Esophagus squamous epithelium (tissue), 5 donors: Measurements from ENCODE around the gene TIPARP. TPM values are rescaled to one million over a fixed set of nuclear protein-coding genes. Genes with fewer than 3 reads are reported as not detected.
"Not testable (repeated sequence)": the region's sequence is repeated elsewhere in the genome, so short reads cannot be mapped to it uniquely, and the experiment has no call there.

Source experiments
- DNase-seq: peaks from one replicate; lab custom pipeline; 2025; lab: John Stamatoyannopoulos, UW
- H3K27ac ChIP-seq, 4 donors: fragments of 200-600 bp; sonication (generic); one replicate each; pipeline ENCODE4 v1.5.1; 2016 to 2019; ENCODE audit warnings: mild to moderate bottlenecking in 1 of 4
- H3K27me3 ChIP-seq, 4 donors: fragments of 200-600 bp; sonication (generic); 1 replicate in 3 of 4; 2 replicates in 1 of 4; pipeline versions ENCODE4 v1.5.1 to v1.6.0; 2017 to 2021; ENCODE audit warnings: antibody characterized with exemption in 1 of 4
- H3K36me3 ChIP-seq, 3 donors: fragments of 200-600 bp; sonication (generic); one replicate each; pipeline ENCODE4 v1.5.1; 2016 to 2019
- H3K4me1 ChIP-seq, 3 donors: fragments of 200-600 bp; sonication (generic); one replicate each; pipeline ENCODE4 v1.5.1; 2017 to 2019
- H3K4me3 ChIP-seq, 4 donors: fragments of 200-600 bp; sonication (generic); 1 replicate in 3 of 4; 2 replicates in 1 of 4; pipeline ENCODE4 v1.5.1; 2016 to 2019; ENCODE audit warnings: mild to moderate bottlenecking in 2 of 4, moderate library complexity in 1 of 4
- H3K9me3 ChIP-seq, 3 donors: fragments of 200-600 bp; sonication (generic); one replicate each; pipeline ENCODE4 v1.5.1; 2016 to 2019
- CTCF ChIP-seq, 6 experiments: fragments of 450-650 bp in 4 of 6; fragments of 200-600 bp in 2 of 6; sonication (generic) in 2 of 6; IDR thresholded peaks; one replicate each; pipeline ENCODE4 v1.5.1; 2016 to 2019; ENCODE audit warnings: antibody characterized with exemption in 6 of 6, mild to moderate bottlenecking in 4 of 6, moderate library complexity in 4 of 6
- POLR2A ChIP-seq, 4 donors: fragments of 450-650 bp; IDR thresholded peaks; one replicate each; pipeline ENCODE4 v1.6.1; 2017; ENCODE audit warnings: antibody characterized with exemption in 4 of 4, mild to moderate bottlenecking in 4 of 4, moderate library complexity in 3 of 4
- WGBS, 2 donors: methylation state at CpG; one replicate each; pipeline ENCODE4 v1.1.5; 2018; 5-methylcytosine and 5-hydroxymethylcytosine counted together
- intact Hi-C: fragments of 100-400 bp; cut with DNase I; formaldehyde crosslinking; loops from one replicate; pipeline ENCODE4 v1.15.0; 2022
- total RNA-seq, 4 donors: library from RNA; depleted of rRNA; stranded (reverse); fragments of >200 nt; gene quantifications; one replicate each; pipeline ENCODE4 v1.1.0, GENCODE V29; 2016
- donor health status: DM: yes; HTN: yes; CAD: no.

The TIPARP gene
- total RNA-seq, 4 donors from 2014 or later: 28.0 to 40.4 (median 38.0) TPM

- no peak for TF ChIP-seq POLR2A (IDR thresholded peaks at IDR 0.05)
- no peak for TF ChIP-seq CTCF (IDR thresholded peaks at IDR 0.05)
- Histone ChIP-seq H3K36me3 (no peaks in the 10 kb centered on the region), H3K4me1 (no peaks in the 10 kb centered on the region), H3K27ac (no peak overlapping the region), H3K9me3 (no peaks in the 10 kb centered on the region), H3K27me3 (no peaks in the 10 kb centered on the region), H3K4me3 (no peak overlapping the region)
- WGBS, 2 donors: 68 to 88% methylated on average over 3 to 4 of the region's 4 CpGs
- intact Hi-C loops: no loop called here
- no peak for DNase-seq
Measured at GRCh38 chr3:156735471-156735870, 61.1 kb downstream of the TIPARP start.

DNA sequence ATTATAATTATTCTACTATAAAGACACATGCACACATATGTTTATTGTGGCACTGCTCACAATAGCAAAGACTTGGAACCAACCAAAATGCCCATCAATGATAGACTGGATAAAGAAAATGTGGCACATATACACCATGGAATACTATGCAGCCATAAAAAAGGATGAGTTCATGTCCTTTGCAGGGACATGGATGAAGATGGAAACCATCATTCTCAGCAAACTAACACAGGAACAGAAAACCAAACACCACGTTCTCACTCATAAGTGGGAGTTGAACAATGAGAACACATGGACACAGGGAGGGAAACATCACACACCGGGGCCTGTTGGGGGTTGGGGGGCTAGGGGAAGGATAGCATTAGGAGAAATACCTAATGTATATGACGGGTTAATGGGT is 62.7 kb downstream of the TIPARP start:
- H3K4me3 ChIP-seq, H3K27me3 ChIP-seq, H3K9me3 ChIP-seq, intact Hi-C loops, DNase-seq, H3K36me3 ChIP-seq, H3K4me1 ChIP-seq, H3K27ac ChIP-seq: not testable (repeated sequence)
- 100% methylated on average over 3 of the region's 3 CpGs for WGBS, 2 donors

GRCh38 chr3:156738251-156738650 is 63.9 kb downstream of the TIPARP start:
- intact Hi-C loops: no loop called here
- 81 to 94% methylated on average over 5 of the region's 5 CpGs for WGBS, 2 donors
- Histone ChIP-seq H3K9me3 (no peaks in the 10 kb centered on the region), H3K27ac (no peak overlapping the region), H3K27me3 (no peaks in the 10 kb centered on the region), H3K4me1 (no peaks in the 10 kb centered on the region), H3K36me3 (no peaks in the 10 kb centered on the region), H3K4me3 (no peak overlapping the region)
- TF ChIP-seq POLR2A (IDR thresholded peaks at IDR 0.05) (no peak), CTCF (IDR thresholded peaks at IDR 0.05) (no peak)
- DNase-seq: no peak

- no peaks in the 10 kb centered on the region for H3K9me3 ChIP-seq
- WGBS, 2 donors: 92 to 100% methylated on average over 1 to 2 of the region's 2 CpGs
- no peak for TF ChIP-seq CTCF (IDR thresholded peaks at IDR 0.05)
- no peak for TF ChIP-seq POLR2A (IDR thresholded peaks at IDR 0.05)
- H3K27ac ChIP-seq: no peak overlapping the region
- no peak for DNase-seq
- intact Hi-C loops: no loop called here
- no peaks in the 10 kb centered on the region for H3K4me1 ChIP-seq
- H3K36me3 ChIP-seq: no peaks in the 10 kb centered on the region
- H3K4me3 ChIP-seq: no peak overlapping the region
- H3K27me3 ChIP-seq: no peaks in the 10 kb centered on the region
Measured at GRCh38 chr3:156739976-156740375, 65.6 kb downstream of the TIPARP start.

DNA sequence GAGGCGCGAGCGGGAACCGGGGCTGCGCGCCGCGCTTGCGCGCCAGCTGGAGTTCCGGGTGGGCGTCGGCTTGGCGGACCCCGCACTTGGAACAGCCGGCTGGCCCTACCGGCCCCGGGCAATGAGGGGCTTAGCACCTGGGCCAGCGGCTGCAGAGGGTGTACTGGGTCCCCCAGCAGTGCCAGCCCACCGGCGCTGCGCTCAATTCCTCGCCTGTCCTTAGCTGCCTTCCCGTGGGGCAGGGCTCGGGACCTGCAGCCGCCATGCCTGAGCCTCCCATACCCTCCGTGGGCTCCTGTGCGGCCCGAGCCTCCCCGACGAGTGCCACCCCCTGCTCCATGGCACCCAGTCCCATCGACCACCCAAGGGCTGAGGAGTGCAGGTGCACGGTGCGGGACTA is 66.2 kb downstream of the TIPARP start:
- H3K36me3 ChIP-seq, intact Hi-C loops, H3K27me3 ChIP-seq, H3K27ac ChIP-seq, H3K4me1 ChIP-seq, H3K4me3 ChIP-seq, DNase-seq, H3K9me3 ChIP-seq: not testable (repeated sequence)
- WGBS, 2 donors: 100% methylated on average over 5 of the region's 34 CpGs; no CpG with 5 or more reads in 1 of the 2 donors

GRCh38 chr3:156741935-156742334 is 67.5 kb downstream of the TIPARP start:
- H3K4me3 ChIP-seq: no peak overlapping the region
- no peaks in the 10 kb centered on the region for H3K4me1 ChIP-seq

More at GRCh38 chr3:156741935-156742334, 67.5 kb downstream of the TIPARP start:
- H3K27ac ChIP-seq: no peak overlapping the region
- no peaks in the 10 kb centered on the region for H3K27me3 ChIP-seq
- H3K36me3 ChIP-seq: no peaks in the 10 kb centered on the region
- 60 to 71% methylated on average over 1 to 2 of the region's 2 CpGs for WGBS, 2 donors
- peaks cover 0 to under 1% (median 0%) of the 10 kb centered on the region in 3 donors for H3K9me3 ChIP-seq
- DNase-seq: no peak
- TF ChIP-seq CTCF (IDR thresholded peaks at IDR 0.05) (no peak), POLR2A (IDR thresholded peaks at IDR 0.05) (no peak)
- intact Hi-C loops: no loop called here
